Measurements from ENCODE around the gene C1QTNF7. TPM values are rescaled to one million over a fixed set of nuclear protein-coding genes. Genes with fewer than 3 reads are reported as not detected.

The C1QTNF7 gene
- total and polyA plus RNA-seq, 2 of the 13 experiments (the other 11 are each of a cell fraction or from before 2014, with no cell fraction given): not detected

- TF ChIP-seq EZH2 (conservative IDR thresholded peaks at IDR 0.05; ENCODE audit: low read depth, low read length) (no peak), ESRRA (CRISPR knock-in tag; IDR thresholded peaks at IDR 0.05; ENCODE audit: low read depth) (no peak), PHF21A (CRISPR knock-in tag; IDR thresholded peaks at IDR 0.05) (peak; percentile 38; the same call in 1 of the 2 replicates), GRHL1 (CRISPR knock-in tag; conservative IDR thresholded peaks at IDR 0.05) (no peak), BHLHE40 (IDR thresholded peaks at IDR 0.05; ENCODE audit: low read length) (peak; percentile 86), CCDC6 (CRISPR knock-in tag; IDR thresholded peaks at IDR 0.05) (no peak), ZNF609 (CRISPR knock-in tag; IDR thresholded peaks at IDR 0.05; ENCODE audit: borderline replicate concordance) (no peak), HOXA5 (CRISPR knock-in tag; IDR thresholded peaks at IDR 0.05) (peak; percentile 71), RFX3 (CRISPR knock-in tag; IDR thresholded peaks at IDR 0.05) (no peak), PRDM4 (CRISPR knock-in tag; IDR thresholded peaks at IDR 0.05; ENCODE audit: borderline replicate concordance) (no peak), HOXA7 (CRISPR knock-in tag; IDR thresholded peaks at IDR 0.05) (no peak), ZNF616 (CRISPR knock-in tag; IDR thresholded peaks at IDR 0.05; ENCODE audit: low read depth) (no peak), ZNF512 (CRISPR knock-in tag; IDR thresholded peaks at IDR 0.05) (no peak), CENPT (CRISPR knock-in tag; IDR thresholded peaks at IDR 0.05; ENCODE audit: low read depth) (no peak), ZNF496 (CRISPR knock-in tag; IDR thresholded peaks at IDR 0.05; ENCODE audit: insufficient replicate concordance) (no peak)
Measured at GRCh38 chr4:15479089-15479912, 51.5 kb downstream of the C1QTNF7 start (continued).
